WERI-Rb-1 (cell line): ENCODE results near the gene DNASE1L1.

Experiments
- DNase-seq: peaks from one replicate; pipeline ENCODE4 v3.0.0-alpha.2; 2020
- H3K27ac ChIP-seq: fragments of 250-450 bp; sonication (Bioruptor Pico); 2 replicates; pipeline ENCODE4 v1.5.1; 2020; ENCODE audit warnings: mild to moderate bottlenecking, moderate library complexity
- H3K27me3 ChIP-seq: fragments of 250-450 bp; sonication (Bioruptor Pico); 2 replicates; pipeline ENCODE4 v1.5.1; 2021; ENCODE audit warnings: mild to moderate bottlenecking, low read depth, moderate library complexity; ENCODE audit not compliant: insufficient read depth, severe bottlenecking
- H3K36me3 ChIP-seq: fragments of 250-450 bp; sonication (Bioruptor Pico); 2 replicates; pipeline ENCODE4 v1.5.1; 2020; ENCODE audit warnings: mild to moderate bottlenecking, moderate library complexity
- H3K4me3 ChIP-seq: 2 replicates; pipeline ENCODE4 v1.5.1; 2011; ENCODE audit warnings: low read depth, mild to moderate bottlenecking, control low read depth, low read length
- H3K9me3 ChIP-seq: fragments of 250-450 bp; sonication (Bioruptor Pico); 2 replicates; pipeline ENCODE4 v1.5.1; 2021; ENCODE audit warnings: mild to moderate bottlenecking, moderate library complexity; ENCODE audit not compliant: severe bottlenecking
- CTCF ChIP-seq: IDR thresholded peaks from 2 replicates; pipeline ENCODE4 v1.5.1; 2011; ENCODE audit warnings: low read depth, mild to moderate bottlenecking, control low read depth, inconsistent platforms, low read length

DNASE1L1 gene

GRCh38 chrX:154373340-154374306 is 35.4 kb downstream of the DNASE1L1 start:
- H3K9me3 ChIP-seq = no peaks in the 10 kb centered on the region

GRCh38 chrX:154372612-154373022 is 36.4 kb downstream of the DNASE1L1 start:
- Histone ChIP-seq H3K27ac (no peak overlapping the region), H3K27me3 (peaks cover 4% of the 10 kb centered on the region), H3K36me3 (peaks cover 26% of the 10 kb centered on the region), H3K4me3 (no peak overlapping the region), H3K9me3 (no peaks in the 10 kb centered on the region)
- DNase-seq = no peak
- no peak for TF ChIP-seq CTCF

More at GRCh38 chrX:154373340-154374306, 35.4 kb downstream of the DNASE1L1 start:
- Histone ChIP-seq H3K4me3 (peak overlapping the region; percentile 62), H3K36me3 (peaks cover 16% of the 10 kb centered on the region), H3K27me3 (no peaks in the 10 kb centered on the region), H3K27ac (peak overlapping the region; percentile 96)
- peak; percentile 77 for TF ChIP-seq CTCF
- DNase-seq = peak; percentile 81

GRCh38 chrX:154371789-154372300 is 37.2 kb downstream of the DNASE1L1 start:
- Histone ChIP-seq H3K27ac (no peak overlapping the region), H3K4me3 (no peak overlapping the region), H3K9me3 (no peaks in the 10 kb centered on the region), H3K27me3 (peaks cover 4% of the 10 kb centered on the region), H3K36me3 (peaks cover 34% of the 10 kb centered on the region)
- TF ChIP-seq CTCF = no peak
- no peak for DNase-seq

GRCh38 chrX:154371017-154371788 is 37.9 kb downstream of the DNASE1L1 start:
- peak overlapping the region; percentile 70 for H3K27ac ChIP-seq
- no peak for TF ChIP-seq CTCF
- peaks cover 4% of the 10 kb centered on the region for H3K27me3 ChIP-seq
- H3K4me3 ChIP-seq = peak overlapping the region; percentile 54
- H3K9me3 ChIP-seq = no peaks in the 10 kb centered on the region
- peak; percentile 98 for DNase-seq
- peaks cover 40% of the 10 kb centered on the region for H3K36me3 ChIP-seq

GRCh38 chrX:154370300-154371016 is 38.6 kb downstream of the DNASE1L1 start:
- no peak for TF ChIP-seq CTCF
- Histone ChIP-seq H3K27me3 (peaks cover 4% of the 10 kb centered on the region), H3K4me3 (peak overlapping the region; percentile 54), H3K36me3 (peaks cover 48% of the 10 kb centered on the region), H3K27ac (peak overlapping the region; percentile 70), H3K9me3 (no peaks in the 10 kb centered on the region)
- DNase-seq = no peak
